Glomerular visceral epithelial cell (primary cell): Measurements from ENCODE around the gene CEP170B.
"Not testable (repeated sequence)": the region's sequence is repeated elsewhere in the genome, so short reads cannot be mapped to it uniquely, and the experiment has no call there.

Source experiments
- DNase-seq: peaks from one replicate; pipeline ENCODE4 v3.0.0-alpha.2; 2016; ENCODE audit errors: extremely low spot score

CEP170B gene

GRCh38 chr14:104931771-104932675, 67.0 kb downstream of the CEP170B start:
- DNase-seq = no peak

- peak; percentile 80 for DNase-seq
These were observed 67.9 kb downstream of the CEP170B start for GRCh38 chr14:104932676-104933631.

- no peak for DNase-seq
These were observed 69.0 kb downstream of the CEP170B start for GRCh38 chr14:104933746-104934733.

- no peak for DNase-seq
These were observed 70.1 kb downstream of the CEP170B start for GRCh38 chr14:104935026-104935650.

- DNase-seq = no peak
These were observed 70.9 kb downstream of the CEP170B start for GRCh38 chr14:104935955-104936354.

- DNase-seq = no peak
These were observed 71.5 kb downstream of the CEP170B start for GRCh38 chr14:104936361-104937155.

GRCh38 chr14:104937161-104937560, 72.1 kb downstream of the CEP170B start:
- DNase-seq = no peak

- no peak for DNase-seq
These were observed 72.8 kb downstream of the CEP170B start for GRCh38 chr14:104937694-104938365.

GRCh38 chr14:104938436-104938835, 73.4 kb downstream of the CEP170B start:
- DNase-seq = no peak

- DNase-seq = no peak
These were observed 73.9 kb downstream of the CEP170B start for GRCh38 chr14:104938960-104939359.

- no peak for DNase-seq
These were observed 74.8 kb downstream of the CEP170B start for GRCh38 chr14:104939666-104940410.

GRCh38 chr14:104940526-104941150, 75.6 kb downstream of the CEP170B start:
- DNase-seq = no peak

GRCh38 chr14:104941508-104942365, 76.7 kb downstream of the CEP170B start:
- DNase-seq = no peak

- DNase-seq = no peak
These were observed 77.5 kb downstream of the CEP170B start for GRCh38 chr14:104942586-104942985.

GRCh38 chr14:104943216-104944015, 78.3 kb downstream of the CEP170B start:
- not testable (repeated sequence) for DNase-seq

- not testable (repeated sequence) for DNase-seq
These were observed 78.9 kb downstream of the CEP170B start for GRCh38 chr14:104944016-104944308.
